GM12878 (cell line): Measurements from ENCODE around the gene PON1.

Experiments used
- BRCA1 ChIP-seq: IDR thresholded peaks from 2 replicates; pipeline ENCODE4 v1.6.1; 2011; ENCODE audit warnings: low read depth, low read length, improper control_type of control experiment
- CBX5 ChIP-seq: sonication (generic); IDR thresholded peaks from 2 replicates; pipeline ENCODE4 v1.6.1; 2016; ENCODE audit warnings: low read depth, moderate library complexity, mild to moderate bottlenecking, inconsistent platforms
- CHD4 ChIP-seq: fragments of 200-600 bp; sonication (generic); IDR thresholded peaks from 2 replicates; pipeline ENCODE4 v1.6.1; 2016; ENCODE audit warnings: mild to moderate bottlenecking
- CTCF ChIP-seq, 3 experiments: IDR thresholded peaks in 2 of 3; conservative IDR thresholded peaks in 1 of 3; 2 replicates each; pipeline ENCODE4 v1.5.1; 2011; ENCODE audit warnings: low read depth in 3 of 3, low read length in 3 of 3, mild to moderate bottlenecking in 3 of 3, control low read depth in 2 of 3, moderate library complexity in 2 of 3, inconsistent platforms in 1 of 3, mixed read lengths in 1 of 3; ENCODE audit not compliant: control insufficient read depth in 2 of 3, insufficient read depth in 1 of 3; ENCODE audit errors: extremely low read depth in 1 of 3
- E2F4 ChIP-seq: IDR thresholded peaks from 2 replicates; pipeline ENCODE4 v1.6.1; 2012; ENCODE audit warnings: low read depth, low read length, improper control_type of control experiment
- EZH2 ChIP-seq: IDR thresholded peaks from 2 replicates; pipeline ENCODE4 v1.6.1; 2012; ENCODE audit warnings: low read depth, mild to moderate bottlenecking, control low read depth, inconsistent platforms, low read length, borderline replicate concordance; ENCODE audit not compliant: control insufficient read depth
- NFXL1 ChIP-seq: fragments of 450-650 bp; IDR thresholded peaks from 2 replicates; pipeline ENCODE4 v1.6.1; 2017; ENCODE audit warnings: antibody characterized with exemption, mild to moderate bottlenecking, borderline replicate concordance
- NFYB ChIP-seq: IDR thresholded peaks from 2 replicates; pipeline ENCODE4 v1.6.1; 2011; ENCODE audit warnings: low read depth, mild to moderate bottlenecking, low read length, improper control_type of control experiment, moderate library complexity; ENCODE audit not compliant: insufficient read depth
- POLR2A ChIP-seq: IDR thresholded peaks from 2 replicates; pipeline ENCODE4 v1.6.1; 2011; ENCODE audit warnings: low read depth, mild to moderate bottlenecking, low read length
- POLR2AphosphoS5 ChIP-seq: IDR thresholded peaks from 2 replicates; pipeline ENCODE4 v1.6.1; 2011; ENCODE audit warnings: mild to moderate bottlenecking, low read length, inconsistent platforms
- SUPT20H ChIP-seq: IDR thresholded peaks from 2 replicates; pipeline ENCODE4 v1.6.1; 2011; ENCODE audit warnings: low read depth, mild to moderate bottlenecking, low read length, moderate library complexity, borderline replicate concordance; ENCODE audit not compliant: control insufficient read depth
- TF ChIP-seq, protein P1 (sequence below): IDR thresholded peaks from 2 replicates; pipeline ENCODE4 v1.6.1; 2011; ENCODE audit warnings: borderline replicate concordance, low read depth, mild to moderate bottlenecking, moderate library complexity, mixed read lengths, low read length; ENCODE audit not compliant: insufficient read depth; ENCODE audit errors: extremely low read length
- TF ChIP-seq, protein P2 (sequence below): fragments of 450-650 bp; formaldehyde crosslinking; IDR thresholded peaks from 2 replicates; pipeline ENCODE4 v1.5.0; 2022; ENCODE audit warnings: mild to moderate bottlenecking, missing genetic modification characterization

GRCh38 chr7:95334447-95334846, 10.1 kb upstream of the PON1 start:
- TF ChIP-seq, protein P1, sequence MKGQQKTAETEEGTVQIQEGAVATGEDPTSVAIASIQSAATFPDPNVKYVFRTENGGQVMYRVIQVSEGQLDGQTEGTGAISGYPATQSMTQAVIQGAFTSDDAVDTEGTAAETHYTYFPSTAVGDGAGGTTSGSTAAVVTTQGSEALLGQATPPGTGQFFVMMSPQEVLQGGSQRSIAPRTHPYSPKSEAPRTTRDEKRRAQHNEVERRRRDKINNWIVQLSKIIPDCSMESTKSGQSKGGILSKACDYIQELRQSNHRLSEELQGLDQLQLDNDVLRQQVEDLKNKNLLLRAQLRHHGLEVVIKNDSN = no peak
- TF ChIP-seq CTCF (IDR thresholded peaks at IDR 0.05 in 2 of 3, conservative IDR thresholded peaks at IDR 0.05 in 1 of 3; ENCODE audit: control insufficient read depth in 2 of 3, extremely low read depth in 1 of 3, insufficient read depth in 1 of 3, low read depth in 3 of 3, low read length in 3 of 3) (no peak), POLR2A (no peak), POLR2AphosphoS5 (no peak), BRCA1 (no peak), NFXL1 (no peak), NFYB (no peak), CBX5 (no peak), SUPT20H (no peak), EZH2 (no peak), E2F4 (no peak), CHD4 (no peak)
- TF ChIP-seq, protein P2, sequence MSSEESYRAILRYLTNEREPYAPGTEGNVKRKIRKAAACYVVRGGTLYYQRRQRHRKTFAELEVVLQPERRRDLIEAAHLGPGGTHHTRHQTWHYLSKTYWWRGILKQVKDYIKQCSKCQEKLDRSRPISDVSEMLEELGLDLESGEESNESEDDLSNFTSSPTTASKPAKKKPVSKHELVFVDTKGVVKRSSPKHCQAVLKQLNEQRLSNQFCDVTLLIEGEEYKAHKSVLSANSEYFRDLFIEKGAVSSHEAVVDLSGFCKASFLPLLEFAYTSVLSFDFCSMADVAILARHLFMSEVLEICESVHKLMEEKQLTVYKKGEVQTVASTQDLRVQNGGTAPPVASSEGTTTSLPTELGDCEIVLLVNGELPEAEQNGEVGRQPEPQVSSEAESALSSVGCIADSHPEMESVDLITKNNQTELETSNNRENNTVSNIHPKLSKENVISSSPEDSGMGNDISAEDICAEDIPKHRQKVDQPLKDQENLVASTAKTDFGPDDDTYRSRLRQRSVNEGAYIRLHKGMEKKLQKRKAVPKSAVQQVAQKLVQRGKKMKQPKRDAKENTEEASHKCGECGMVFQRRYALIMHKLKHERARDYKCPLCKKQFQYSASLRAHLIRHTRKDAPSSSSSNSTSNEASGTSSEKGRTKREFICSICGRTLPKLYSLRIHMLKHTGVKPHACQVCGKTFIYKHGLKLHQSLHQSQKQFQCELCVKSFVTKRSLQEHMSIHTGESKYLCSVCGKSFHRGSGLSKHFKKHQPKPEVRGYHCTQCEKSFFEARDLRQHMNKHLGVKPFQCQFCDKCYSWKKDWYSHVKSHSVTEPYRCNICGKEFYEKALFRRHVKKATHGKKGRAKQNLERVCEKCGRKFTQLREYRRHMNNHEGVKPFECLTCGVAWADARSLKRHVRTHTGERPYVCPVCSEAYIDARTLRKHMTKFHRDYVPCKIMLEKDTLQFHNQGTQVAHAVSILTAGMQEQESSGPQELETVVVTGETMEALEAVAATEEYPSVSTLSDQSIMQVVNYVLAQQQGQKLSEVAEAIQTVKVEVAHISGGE (CRISPR knock-in tag) = no peak
